ENCODE data around the gene LYSMD4.

The LYSMD4 gene

DNA sequence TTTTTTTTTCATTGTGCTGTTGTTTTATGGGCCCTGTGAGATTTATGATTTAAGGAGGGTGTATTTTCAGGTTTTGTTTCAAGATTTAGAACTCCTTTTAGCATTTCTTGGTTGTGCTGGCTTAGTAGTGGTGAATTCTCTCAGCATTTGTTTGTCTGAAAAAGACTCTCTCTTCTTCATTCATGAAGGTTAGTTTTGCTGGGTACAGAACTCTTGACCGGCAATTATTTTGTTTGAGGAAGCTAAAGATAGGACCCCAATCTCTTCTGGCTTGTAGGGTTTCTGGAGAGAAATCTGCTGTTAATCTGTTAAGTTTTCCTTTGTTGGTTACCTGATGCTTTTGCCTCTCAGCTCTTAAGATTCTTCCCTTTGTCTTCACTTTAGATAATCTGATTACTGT is 46.9 kb downstream of the LYSMD4 start:
- no peak overlapping the region for H2BK5ac ChIP-seq (ENCODE audit: low read length)
- H3K36me3 ChIP-seq (replicated peaks in 1 of 2; ENCODE audit: control insufficient read depth in 2 of 2, insufficient read depth in 2 of 2, low read length in 2 of 2) = peaks cover 7 to 59% of the 10 kb centered on the region in 2 donors
- H2BK120ac ChIP-seq (ENCODE audit: low read depth, low read length) = no peak overlapping the region
- no peak overlapping the region for H3K14ac ChIP-seq (ENCODE audit: low read length)
- DNase-seq (ENCODE audit: low spot score) = no peak
- H2BK15ac ChIP-seq (ENCODE audit: low read length) = no peak overlapping the region
- no peak overlapping the region for H4K8ac ChIP-seq (ENCODE audit: low read depth, low read length)
- H3K18ac ChIP-seq (ENCODE audit: low read length) = no peak overlapping the region
- no peaks in the 10 kb centered on the region for H3K27me3 ChIP-seq (ENCODE audit: control insufficient read depth in 3 of 3, insufficient read depth in 3 of 3, low read depth in 1 of 3, low read length in 3 of 3)
- H3K9me3 ChIP-seq (replicated peaks in 1 of 2; ENCODE audit: control insufficient read depth in 2 of 2, insufficient read depth in 1 of 2, low read depth in 1 of 2, low read length in 2 of 2) = peaks cover 0 to 19% of the 10 kb centered on the region in 2 donors
- H2AK5ac ChIP-seq (ENCODE audit: low read depth, low read length) = no peak overlapping the region
- no peak overlapping the region for H2BK12ac ChIP-seq (ENCODE audit: low read length)
- H3K4me2 ChIP-seq (ENCODE audit: insufficient read depth, low read length, poor library complexity, severe bottlenecking) = no peak overlapping the region
- H3K27ac ChIP-seq (replicated peaks; ENCODE audit: low read length) = no peak overlapping the region
- WGBS, 2 donors (ENCODE audit: extremely low coverage in 2 of 2, insufficient read length in 2 of 2, insufficient replicate concordance in 1 of 2) = no CpG with 5 or more reads among the region's 1 CpG
- no peak overlapping the region for H3K23ac ChIP-seq (ENCODE audit: low read depth, low read length, poor library complexity)
- no peak overlapping the region for H3K4me3 ChIP-seq (ENCODE audit: low read length in 2 of 2)
- no peak overlapping the region for H3K4ac ChIP-seq (ENCODE audit: low read length)
- no peak overlapping the region for H4K91ac ChIP-seq (ENCODE audit: low read depth, low read length, poor library complexity)
- H2AFZ ChIP-seq (ENCODE audit: low read length) = no peak overlapping the region
- H3K4me1 ChIP-seq (ENCODE audit: control insufficient read depth in 2 of 2, insufficient read depth in 1 of 2, low read depth in 1 of 2, low read length in 2 of 2) = no peaks in the 10 kb centered on the region
- H3K9ac ChIP-seq (ENCODE audit: low read depth, low read length, poor library complexity) = no peak overlapping the region
- peaks cover 2% of the 10 kb centered on the region for H3K79me1 ChIP-seq (ENCODE audit: low read depth, low read length)

GRCh38 chr15:99683000-99683670 is 50.1 kb downstream of the LYSMD4 start:
- Histone ChIP-seq H2AK5ac (ENCODE audit: low read depth, low read length) (no peak overlapping the region), H3K23ac (ENCODE audit: low read depth, low read length, poor library complexity) (no peak overlapping the region), H2BK5ac (ENCODE audit: low read length) (no peak overlapping the region), H3K27ac (replicated peaks; ENCODE audit: low read length) (no peak overlapping the region), H3K4me3 (ENCODE audit: low read length in 2 of 2) (no peak overlapping the region), H3K9ac (ENCODE audit: low read depth, low read length, poor library complexity) (no peak overlapping the region), H4K91ac (ENCODE audit: low read depth, low read length, poor library complexity) (no peak overlapping the region), H3K79me1 (ENCODE audit: low read depth, low read length) (peaks cover 2% of the 10 kb centered on the region), H3K36me3 (replicated peaks in 1 of 2; ENCODE audit: control insufficient read depth in 2 of 2, insufficient read depth in 2 of 2, low read length in 2 of 2) (peaks cover 6 to 61% of the 10 kb centered on the region in 2 donors), H4K8ac (ENCODE audit: low read depth, low read length) (no peak overlapping the region), H3K4ac (ENCODE audit: low read length) (no peak overlapping the region), H3K4me1 (ENCODE audit: control insufficient read depth in 2 of 2, insufficient read depth in 1 of 2, low read depth in 1 of 2, low read length in 2 of 2) (no peaks in the 10 kb centered on the region), H3K4me2 (ENCODE audit: insufficient read depth, low read length, poor library complexity, severe bottlenecking) (no peak overlapping the region), H3K14ac (ENCODE audit: low read length) (no peak overlapping the region), H3K9me3 (replicated peaks in 1 of 2; ENCODE audit: control insufficient read depth in 2 of 2, insufficient read depth in 1 of 2, low read depth in 1 of 2, low read length in 2 of 2) (peaks cover 0 to 19% of the 10 kb centered on the region in 2 donors), H2AFZ (ENCODE audit: low read length) (no peak overlapping the region), H3K18ac (ENCODE audit: low read length) (no peak overlapping the region), H2BK15ac (ENCODE audit: low read length) (no peak overlapping the region), H2BK120ac (ENCODE audit: low read depth, low read length) (no peak overlapping the region), H2BK12ac (ENCODE audit: low read length) (no peak overlapping the region), H3K27me3 (ENCODE audit: control insufficient read depth in 3 of 3, insufficient read depth in 3 of 3, low read depth in 1 of 3, low read length in 3 of 3) (no peaks in the 10 kb centered on the region)
- no CpG with 5 or more reads among the region's 9 CpGs for WGBS, 2 donors (ENCODE audit: extremely low coverage in 2 of 2, insufficient read length in 2 of 2, insufficient replicate concordance in 1 of 2)
- DNase-seq (ENCODE audit: low spot score) = no peak

DNA sequence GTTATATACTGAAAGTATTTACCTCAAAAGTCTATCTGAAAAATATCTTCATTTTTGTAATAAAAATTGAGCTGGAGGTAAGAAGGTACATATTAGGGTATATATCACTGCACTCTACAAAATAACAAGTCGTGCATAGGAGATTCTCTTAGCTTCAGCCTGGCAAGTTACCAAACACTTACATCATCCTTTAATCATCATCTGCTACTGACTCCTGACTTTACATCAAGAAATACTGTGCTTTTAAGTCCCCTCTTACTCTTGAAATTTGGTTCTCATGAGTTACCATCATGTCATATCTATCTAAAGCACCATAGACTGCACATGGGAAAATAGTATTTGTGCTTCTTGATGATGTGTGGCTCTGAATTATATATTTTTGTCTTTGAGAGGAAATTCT is 50.8 kb downstream of the LYSMD4 start:
- H4K91ac ChIP-seq (ENCODE audit: low read depth, low read length, poor library complexity) = no peak overlapping the region
- no peak overlapping the region for H4K8ac ChIP-seq (ENCODE audit: low read depth, low read length)
- no peak overlapping the region for H3K4ac ChIP-seq (ENCODE audit: low read length)
- H2BK15ac ChIP-seq (ENCODE audit: low read length) = no peak overlapping the region
- peaks cover 2% of the 10 kb centered on the region for H3K79me1 ChIP-seq (ENCODE audit: low read depth, low read length)
- no peak overlapping the region for H3K4me3 ChIP-seq (ENCODE audit: low read length in 2 of 2)
- H3K9ac ChIP-seq (ENCODE audit: low read depth, low read length, poor library complexity) = no peak overlapping the region
- no peaks in the 10 kb centered on the region for H3K4me1 ChIP-seq (ENCODE audit: control insufficient read depth in 2 of 2, insufficient read depth in 1 of 2, low read depth in 1 of 2, low read length in 2 of 2)
- no peak overlapping the region for H2BK12ac ChIP-seq (ENCODE audit: low read length)
- H2AK5ac ChIP-seq (ENCODE audit: low read depth, low read length) = no peak overlapping the region
- no peak overlapping the region for H2AFZ ChIP-seq (ENCODE audit: low read length)
- peaks cover 0 to 19% of the 10 kb centered on the region in 2 donors for H3K9me3 ChIP-seq (replicated peaks in 1 of 2; ENCODE audit: control insufficient read depth in 2 of 2, insufficient read depth in 1 of 2, low read depth in 1 of 2, low read length in 2 of 2)
- no peak for DNase-seq (ENCODE audit: low spot score)
- no peak overlapping the region for H3K18ac ChIP-seq (ENCODE audit: low read length)
- no peak overlapping the region for H3K14ac ChIP-seq (ENCODE audit: low read length)
- no peaks in the 10 kb centered on the region for H3K27me3 ChIP-seq (ENCODE audit: control insufficient read depth in 3 of 3, insufficient read depth in 3 of 3, low read depth in 1 of 3, low read length in 3 of 3)
- no peak overlapping the region for H3K4me2 ChIP-seq (ENCODE audit: insufficient read depth, low read length, poor library complexity, severe bottlenecking)
- peaks cover 6 to 61% of the 10 kb centered on the region in 2 donors for H3K36me3 ChIP-seq (replicated peaks in 1 of 2; ENCODE audit: control insufficient read depth in 2 of 2, insufficient read depth in 2 of 2, low read length in 2 of 2)
- H3K23ac ChIP-seq (ENCODE audit: low read depth, low read length, poor library complexity) = no peak overlapping the region
- WGBS, 2 donors (ENCODE audit: extremely low coverage in 2 of 2, insufficient read length in 2 of 2, insufficient replicate concordance in 1 of 2) = no CpG with 5 or more reads among the region's 1 CpG
- no peak overlapping the region for H2BK120ac ChIP-seq (ENCODE audit: low read depth, low read length)
- no peak overlapping the region for H3K27ac ChIP-seq (replicated peaks; ENCODE audit: low read length)
- H2BK5ac ChIP-seq (ENCODE audit: low read length) = no peak overlapping the region

DNA sequence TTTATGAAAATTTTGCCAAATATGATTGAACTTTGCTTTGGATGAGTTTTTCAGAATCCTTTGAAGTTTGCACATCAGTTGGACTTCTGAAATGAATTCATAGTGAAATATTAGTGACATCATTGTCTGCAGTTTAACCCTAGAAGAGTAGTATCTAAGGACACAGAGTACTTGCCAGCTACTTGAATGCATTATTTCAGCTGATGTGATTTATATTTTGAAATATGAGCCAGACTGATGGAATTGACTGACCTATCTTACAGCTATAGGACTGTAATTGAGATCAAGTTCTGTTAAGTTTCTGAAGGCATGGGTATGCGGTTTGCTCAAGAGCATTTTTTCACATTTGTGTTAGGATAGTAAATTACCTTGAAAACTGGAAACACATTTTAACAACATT is 51.2 kb downstream of the LYSMD4 start:
- Histone ChIP-seq H3K27ac (replicated peaks; ENCODE audit: low read length) (no peak overlapping the region), H4K8ac (ENCODE audit: low read depth, low read length) (no peak overlapping the region), H4K91ac (ENCODE audit: low read depth, low read length, poor library complexity) (no peak overlapping the region)

More for the DNA sequence above, 51.2 kb downstream of the LYSMD4 start:
- Histone ChIP-seq H3K36me3 (replicated peaks in 1 of 2; ENCODE audit: control insufficient read depth in 2 of 2, insufficient read depth in 2 of 2, low read length in 2 of 2) (peaks cover 6 to 61% of the 10 kb centered on the region in 2 donors), H3K4me3 (ENCODE audit: low read length in 2 of 2) (no peak overlapping the region), H2AK5ac (ENCODE audit: low read depth, low read length) (no peak overlapping the region), H3K18ac (ENCODE audit: low read length) (no peak overlapping the region), H3K4me1 (ENCODE audit: control insufficient read depth in 2 of 2, insufficient read depth in 1 of 2, low read depth in 1 of 2, low read length in 2 of 2) (no peaks in the 10 kb centered on the region), H3K14ac (ENCODE audit: low read length) (no peak overlapping the region), H2AFZ (ENCODE audit: low read length) (no peak overlapping the region), H3K4me2 (ENCODE audit: insufficient read depth, low read length, poor library complexity, severe bottlenecking) (no peak overlapping the region), H2BK120ac (ENCODE audit: low read depth, low read length) (no peak overlapping the region), H3K79me1 (ENCODE audit: low read depth, low read length) (peaks cover 2% of the 10 kb centered on the region), H2BK12ac (ENCODE audit: low read length) (no peak overlapping the region), H2BK15ac (ENCODE audit: low read length) (no peak overlapping the region), H3K4ac (ENCODE audit: low read length) (no peak overlapping the region), H3K27me3 (ENCODE audit: control insufficient read depth in 3 of 3, insufficient read depth in 3 of 3, low read depth in 1 of 3, low read length in 3 of 3) (no peaks in the 10 kb centered on the region), H3K9me3 (replicated peaks in 1 of 2; ENCODE audit: control insufficient read depth in 2 of 2, insufficient read depth in 1 of 2, low read depth in 1 of 2, low read length in 2 of 2) (peaks cover 0 to 19% of the 10 kb centered on the region in 2 donors), H3K23ac (ENCODE audit: low read depth, low read length, poor library complexity) (no peak overlapping the region), H2BK5ac (ENCODE audit: low read length) (no peak overlapping the region), H3K9ac (ENCODE audit: low read depth, low read length, poor library complexity) (no peak overlapping the region)
- no peak for DNase-seq (ENCODE audit: low spot score)
- no CpG with 5 or more reads among the region's 1 CpG for WGBS, 2 donors (ENCODE audit: extremely low coverage in 2 of 2, insufficient read length in 2 of 2, insufficient replicate concordance in 1 of 2)
